AG09309 (cell line): ENCODE results near the gene WHRN.

Experiments
- DNase-seq: peaks from one replicate; pipeline ENCODE4 v3.0.0-alpha.2; 2010; ENCODE audit warnings: low read depth
- H3K4me3 ChIP-seq: 2 replicates; pipeline ENCODE4 v1.5.1; 2011; ENCODE audit warnings: mild to moderate bottlenecking, low read depth, low read length, moderate library complexity; ENCODE audit not compliant: control insufficient read depth
- TF ChIP-seq, protein P1 (sequence below): IDR thresholded peaks from 2 replicates; pipeline ENCODE4 v1.5.1; 2011; ENCODE audit warnings: mild to moderate bottlenecking, low read depth, low read length, inconsistent platforms; ENCODE audit not compliant: insufficient read depth, control insufficient read depth; ENCODE audit errors: missing control alignments

Gene WHRN

DNA sequence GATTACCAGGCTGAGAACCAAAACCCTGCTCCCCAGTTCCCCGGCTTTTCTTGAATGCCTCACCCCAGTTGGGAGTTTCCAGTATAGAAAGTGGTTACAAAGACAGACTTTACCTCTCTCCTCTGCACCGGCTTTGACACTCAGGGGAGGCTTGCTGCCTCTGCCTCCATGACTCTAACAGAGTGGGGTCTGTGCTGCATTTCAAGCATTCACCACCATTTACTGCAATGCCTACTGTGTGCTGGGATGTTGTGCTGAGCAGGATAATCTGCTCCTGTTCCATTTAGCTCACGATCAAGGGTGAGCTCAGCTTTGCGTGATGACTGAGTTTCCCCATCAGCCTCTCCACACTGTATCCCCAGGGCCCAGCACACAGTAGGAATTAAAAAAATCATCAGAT, 77.6 kb downstream of the WHRN start:
- TF ChIP-seq, protein P1, sequence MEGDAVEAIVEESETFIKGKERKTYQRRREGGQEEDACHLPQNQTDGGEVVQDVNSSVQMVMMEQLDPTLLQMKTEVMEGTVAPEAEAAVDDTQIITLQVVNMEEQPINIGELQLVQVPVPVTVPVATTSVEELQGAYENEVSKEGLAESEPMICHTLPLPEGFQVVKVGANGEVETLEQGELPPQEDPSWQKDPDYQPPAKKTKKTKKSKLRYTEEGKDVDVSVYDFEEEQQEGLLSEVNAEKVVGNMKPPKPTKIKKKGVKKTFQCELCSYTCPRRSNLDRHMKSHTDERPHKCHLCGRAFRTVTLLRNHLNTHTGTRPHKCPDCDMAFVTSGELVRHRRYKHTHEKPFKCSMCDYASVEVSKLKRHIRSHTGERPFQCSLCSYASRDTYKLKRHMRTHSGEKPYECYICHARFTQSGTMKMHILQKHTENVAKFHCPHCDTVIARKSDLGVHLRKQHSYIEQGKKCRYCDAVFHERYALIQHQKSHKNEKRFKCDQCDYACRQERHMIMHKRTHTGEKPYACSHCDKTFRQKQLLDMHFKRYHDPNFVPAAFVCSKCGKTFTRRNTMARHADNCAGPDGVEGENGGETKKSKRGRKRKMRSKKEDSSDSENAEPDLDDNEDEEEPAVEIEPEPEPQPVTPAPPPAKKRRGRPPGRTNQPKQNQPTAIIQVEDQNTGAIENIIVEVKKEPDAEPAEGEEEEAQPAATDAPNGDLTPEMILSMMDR, result no peak
- DNase-seq, result no peak
- no peak overlapping the region for H3K4me3 ChIP-seq

DNA sequence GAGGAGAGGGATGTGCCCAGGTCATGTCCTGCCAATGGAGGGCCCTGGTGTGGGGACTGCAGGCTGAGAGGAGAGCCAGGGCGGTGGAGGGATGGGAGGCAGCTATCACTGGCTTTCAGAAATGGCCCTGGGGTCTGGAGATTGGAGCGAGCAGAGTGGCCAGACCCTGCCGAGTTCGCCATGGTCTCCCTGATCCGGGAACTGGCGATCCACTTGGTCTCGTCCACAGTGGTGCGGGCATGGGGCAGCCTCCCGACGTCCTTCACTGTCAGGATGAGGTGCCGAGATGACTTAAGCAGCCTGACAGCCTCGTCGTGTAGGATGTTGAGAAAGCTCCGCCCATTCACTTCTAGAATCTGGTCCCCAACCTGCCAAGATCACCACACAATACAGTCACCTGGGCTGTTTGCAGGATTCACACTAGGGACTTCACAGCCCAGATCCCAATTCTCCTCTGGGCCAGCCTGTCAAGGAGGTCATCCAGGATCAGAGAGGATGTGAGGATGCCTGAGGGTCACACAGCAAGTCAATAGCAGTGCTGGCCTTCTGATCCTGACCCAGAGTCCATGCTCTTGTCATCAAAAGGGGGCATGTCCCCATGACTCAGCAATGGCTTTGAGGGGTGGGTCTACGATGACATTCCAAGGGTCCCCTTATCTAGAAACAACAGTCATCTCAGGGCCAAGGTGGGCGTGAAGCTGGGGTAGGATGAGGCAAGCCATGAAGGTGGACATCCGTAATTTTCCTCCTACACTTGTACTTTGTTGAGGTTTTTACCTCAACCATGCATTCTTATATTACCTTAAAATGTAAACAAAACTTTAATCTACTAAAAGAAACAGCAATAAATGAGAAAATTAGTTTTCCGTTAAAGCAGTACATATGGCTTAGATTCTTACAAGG, 79.0 kb downstream of the WHRN start:
- TF ChIP-seq, protein P1, result no peak
- no peak for DNase-seq
- no peak overlapping the region for H3K4me3 ChIP-seq

DNA sequence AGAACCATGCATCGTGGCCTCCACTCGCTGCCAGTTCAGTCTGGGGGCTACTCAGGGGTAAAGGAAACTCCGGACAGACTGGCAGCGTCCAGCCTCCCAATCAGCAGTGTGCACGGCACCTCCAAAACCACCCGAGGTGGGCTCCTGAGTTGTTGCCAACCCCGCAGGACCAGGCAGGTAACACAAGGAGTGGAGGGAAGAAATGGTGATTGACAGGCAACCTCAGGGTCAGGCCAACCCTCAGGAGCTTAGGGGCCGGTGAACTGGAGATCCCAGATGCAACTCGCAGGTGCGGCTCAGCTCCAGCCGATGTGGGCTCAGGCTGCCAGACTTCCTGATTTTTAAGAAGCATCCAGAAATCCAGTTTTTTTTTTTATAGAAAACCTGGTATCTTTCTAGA, 80.1 kb downstream of the WHRN start:
- TF ChIP-seq, protein P1, result no peak
- H3K4me3 ChIP-seq, result no peak overlapping the region
- no peak for DNase-seq

DNA sequence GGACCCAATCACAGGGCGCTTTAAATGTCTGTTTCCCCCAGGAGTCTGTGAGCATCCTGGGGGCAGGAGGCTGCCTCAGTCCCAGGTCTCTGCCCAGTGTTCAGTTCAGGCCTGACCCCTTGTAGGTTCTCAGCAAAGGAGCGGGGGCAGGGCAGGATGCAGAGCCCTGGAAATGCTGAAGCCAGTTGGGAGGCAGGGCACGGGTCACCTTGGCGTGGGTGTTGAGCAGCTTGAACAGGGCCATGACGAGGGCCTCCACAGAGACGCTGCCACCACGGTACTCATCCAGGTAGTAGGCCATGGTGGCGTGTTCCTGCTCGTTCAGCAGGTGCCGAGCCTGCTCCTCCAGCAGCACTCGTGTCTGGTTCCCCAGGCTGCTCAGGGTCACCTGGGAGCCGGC, 81.1 kb downstream of the WHRN start:
- no peak for DNase-seq
- no peak overlapping the region for H3K4me3 ChIP-seq
- TF ChIP-seq, protein P1, result no peak

DNA sequence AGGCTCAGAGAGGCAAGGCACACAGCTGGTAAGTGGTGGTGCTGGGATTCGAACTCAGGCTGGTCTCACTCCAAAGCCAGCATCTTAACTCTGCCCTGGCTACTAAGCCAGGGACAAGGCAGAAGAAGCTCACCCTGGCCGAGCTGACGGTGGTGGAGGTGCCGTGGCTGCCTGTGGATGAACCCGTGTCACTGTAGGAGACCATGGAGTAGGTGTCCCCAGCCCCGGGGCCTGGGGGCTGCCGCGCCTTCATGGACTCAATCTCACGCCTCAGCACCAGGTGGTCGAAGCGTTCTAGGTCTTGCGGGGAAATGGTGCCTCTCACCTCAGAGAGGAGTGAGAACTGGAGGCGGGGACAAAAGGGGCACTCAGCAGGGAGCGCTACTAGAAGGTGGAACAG, 82.1 kb downstream of the WHRN start:
- no peak overlapping the region for H3K4me3 ChIP-seq
- DNase-seq, result no peak
- TF ChIP-seq, protein P1, result no peak

DNA sequence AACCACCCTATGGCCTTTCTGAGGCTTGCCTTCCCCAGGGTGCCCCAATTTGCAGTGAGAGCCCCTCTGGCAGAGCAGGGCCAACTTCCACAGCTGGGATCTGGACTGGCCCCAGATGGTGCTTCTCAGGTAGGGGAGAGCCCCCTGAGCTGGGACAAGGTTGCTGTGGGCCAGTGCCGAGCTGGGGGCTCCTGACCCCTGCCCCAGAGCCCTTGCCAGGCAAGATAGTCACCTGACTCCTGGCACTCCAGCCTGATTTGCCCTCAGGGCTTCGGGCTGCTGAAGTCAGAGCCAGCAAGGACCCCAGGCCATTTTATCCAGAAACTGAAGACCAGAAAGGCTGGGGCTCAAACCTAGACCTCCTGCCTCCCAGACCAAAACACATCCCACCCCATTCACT, 84.1 kb downstream of the WHRN start:
- no peak for DNase-seq
- no peak overlapping the region for H3K4me3 ChIP-seq
- TF ChIP-seq, protein P1, result no peak
